PFSK-1 (cell line): ENCODE results near the gene CEP112.

Source experiments
- POLR2AphosphoS5 ChIP-seq: IDR thresholded peaks from 2 replicates; pipeline ENCODE4 v1.6.1; 2012; ENCODE audit warnings: low read depth, mild to moderate bottlenecking, control low read depth, low read length, moderate library complexity
- REST ChIP-seq, 2 experiments: IDR thresholded peaks; 2 replicates each; pipeline versions ENCODE4 v1.6.1 to v1.8.0; 2011 to 2012; ENCODE audit warnings: low read depth in 2 of 2, low read length in 2 of 2, control low read depth in 1 of 2, inconsistent platforms in 1 of 2, mild to moderate bottlenecking in 1 of 2, moderate library complexity in 1 of 2; ENCODE audit not compliant: insufficient read depth in 1 of 2
- TAF1 ChIP-seq: IDR thresholded peaks from 2 replicates; pipeline ENCODE4 v1.6.1; 2012; ENCODE audit warnings: low read length, control low read depth, borderline replicate concordance; ENCODE audit not compliant: insufficient read depth

GRCh38 chr17:65664696-65665095, 527.2 kb downstream of the CEP112 start:
- no peak for TF ChIP-seq POLR2AphosphoS5
- TF ChIP-seq REST (IDR thresholded peaks at IDR 0.05; ENCODE audit: insufficient read depth in 1 of 2, low read depth in 2 of 2, low read length in 2 of 2) = no peak
- TF ChIP-seq TAF1 = no peak
